ENCODE measurements around the gene SUSD3.

SUSD3 gene

GRCh38 chr9:93127395-93127911, 69.0 kb downstream of the SUSD3 start:
- DNase-seq, result no peak

DNA sequence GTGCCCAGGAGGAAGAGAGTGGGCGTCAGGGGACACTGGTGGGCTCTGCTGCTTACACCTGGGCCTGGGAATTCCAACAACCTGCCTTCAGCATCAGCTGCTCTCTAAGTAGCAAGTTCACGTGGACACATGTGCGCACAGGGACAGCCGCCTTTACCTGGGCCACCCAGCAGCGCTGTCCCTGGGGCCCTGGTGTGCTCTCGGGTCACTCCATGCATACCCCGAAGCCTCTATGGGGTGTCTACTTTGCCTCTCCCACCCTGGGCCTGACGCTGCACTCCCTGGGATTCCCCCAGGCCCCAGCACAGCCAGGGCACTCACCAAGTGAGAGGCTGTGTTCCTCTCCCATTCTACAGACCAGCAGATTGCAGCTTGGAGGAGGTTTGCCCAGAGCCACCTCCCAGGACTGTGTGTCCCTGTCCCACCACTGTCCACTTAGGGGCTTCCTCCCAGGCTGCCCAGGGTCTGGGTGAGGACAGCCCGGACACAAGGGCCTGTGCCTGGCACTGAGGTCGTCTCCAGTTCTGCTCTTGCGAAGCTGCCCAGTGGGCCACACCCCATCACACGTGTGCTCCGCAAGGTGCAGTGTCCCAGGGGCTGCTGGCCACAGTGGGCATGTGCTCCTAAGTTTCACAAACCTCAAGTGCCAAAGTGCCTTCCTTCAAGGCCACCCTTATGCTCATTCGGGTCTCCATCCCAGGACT, 69.7 kb downstream of the SUSD3 start:
- no peak for DNase-seq

DNA sequence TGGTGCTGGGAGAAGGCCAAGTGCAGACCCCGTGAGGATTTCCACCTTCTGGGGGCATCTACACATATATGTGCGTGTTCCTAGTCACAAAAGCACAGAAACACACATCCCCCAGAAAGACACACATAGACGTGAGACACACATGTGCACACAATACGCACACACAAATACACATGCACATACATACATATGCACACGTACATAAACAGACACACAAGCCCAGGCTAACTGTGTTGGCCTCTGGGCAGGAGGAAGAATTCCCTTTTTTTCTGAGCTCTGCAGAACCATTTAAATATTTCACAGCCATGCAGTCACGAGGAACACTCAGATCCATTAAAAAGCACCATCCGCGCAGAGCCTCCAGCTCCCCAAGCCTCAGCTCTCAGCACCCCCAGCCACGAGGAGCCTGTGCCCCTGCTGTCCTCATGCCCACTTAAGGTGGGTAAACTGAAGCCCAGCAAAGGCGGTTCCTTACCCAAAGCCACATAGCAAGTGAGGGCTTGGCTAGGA, 70.3 kb downstream of the SUSD3 start:
- no peak for DNase-seq

- DNase-seq, result no peak
These were observed 70.8 kb downstream of the SUSD3 start for GRCh38 chr9:93129286-93129685.

- no peak for DNase-seq
These were observed 71.4 kb downstream of the SUSD3 start for GRCh38 chr9:93129691-93130500.

DNA sequence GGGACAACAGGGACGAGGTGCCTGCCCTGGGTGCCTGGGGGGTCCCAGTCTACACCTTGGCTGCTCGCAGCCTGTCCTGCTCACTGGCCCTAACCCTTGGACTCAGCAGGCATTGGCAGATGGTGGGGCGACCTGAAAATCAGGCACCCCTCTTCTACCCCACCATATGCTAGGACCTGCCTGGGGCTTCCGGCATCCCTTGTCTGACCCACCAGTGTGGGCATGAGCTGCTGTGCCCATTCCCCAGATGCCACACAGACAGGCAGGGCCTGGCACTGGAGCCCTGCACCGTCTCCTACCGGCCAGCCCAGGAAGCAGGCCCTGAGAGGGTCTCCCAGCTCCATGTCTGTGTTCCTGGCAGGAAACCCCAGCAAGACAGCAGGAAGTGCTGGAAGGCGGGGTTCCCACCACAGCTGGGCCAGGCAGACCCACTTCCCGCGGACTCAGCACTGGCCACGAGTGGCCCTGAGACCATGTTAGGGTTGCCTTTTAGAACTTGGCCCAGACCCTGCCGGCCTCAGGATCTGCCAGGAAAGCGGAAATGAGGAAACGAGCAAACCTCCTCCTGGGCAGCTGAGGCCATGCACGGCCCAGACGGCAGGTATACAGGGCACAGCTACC, 72.5 kb downstream of the SUSD3 start:
- DNase-seq, result no peak

DNA sequence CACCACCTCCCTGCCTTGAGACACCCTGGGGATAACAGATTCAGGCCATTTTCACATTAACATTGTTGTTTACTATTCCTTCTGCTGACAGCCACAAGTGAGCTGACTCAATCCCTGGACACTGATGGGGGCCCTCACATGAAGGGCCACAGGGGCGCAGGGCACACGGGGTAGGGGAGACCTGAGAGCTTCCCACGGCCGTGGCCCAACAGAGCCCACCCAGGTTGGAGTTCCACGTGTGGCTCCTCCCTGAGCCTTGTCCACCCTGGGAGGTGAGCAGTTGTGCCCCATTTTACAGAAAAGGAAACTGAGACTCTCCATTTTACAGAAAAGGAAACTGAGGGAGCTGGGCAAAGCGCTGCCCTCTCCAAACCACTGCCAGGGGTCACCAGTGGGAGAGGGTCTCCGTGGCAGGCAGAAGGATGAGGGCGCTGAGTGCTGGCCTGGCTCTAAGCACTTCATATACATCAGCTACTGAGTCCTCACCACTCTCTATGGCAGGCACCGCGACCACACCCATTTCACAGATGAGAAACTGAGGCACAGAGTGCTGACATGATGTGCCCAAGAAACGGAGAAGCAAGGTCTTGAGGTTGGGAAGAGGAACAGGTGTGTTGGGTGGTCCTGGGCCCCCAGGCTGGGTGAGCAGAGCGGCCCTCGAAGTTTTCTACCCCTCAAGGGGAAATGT, 73.2 kb downstream of the SUSD3 start:
- no peak for DNase-seq

DNA sequence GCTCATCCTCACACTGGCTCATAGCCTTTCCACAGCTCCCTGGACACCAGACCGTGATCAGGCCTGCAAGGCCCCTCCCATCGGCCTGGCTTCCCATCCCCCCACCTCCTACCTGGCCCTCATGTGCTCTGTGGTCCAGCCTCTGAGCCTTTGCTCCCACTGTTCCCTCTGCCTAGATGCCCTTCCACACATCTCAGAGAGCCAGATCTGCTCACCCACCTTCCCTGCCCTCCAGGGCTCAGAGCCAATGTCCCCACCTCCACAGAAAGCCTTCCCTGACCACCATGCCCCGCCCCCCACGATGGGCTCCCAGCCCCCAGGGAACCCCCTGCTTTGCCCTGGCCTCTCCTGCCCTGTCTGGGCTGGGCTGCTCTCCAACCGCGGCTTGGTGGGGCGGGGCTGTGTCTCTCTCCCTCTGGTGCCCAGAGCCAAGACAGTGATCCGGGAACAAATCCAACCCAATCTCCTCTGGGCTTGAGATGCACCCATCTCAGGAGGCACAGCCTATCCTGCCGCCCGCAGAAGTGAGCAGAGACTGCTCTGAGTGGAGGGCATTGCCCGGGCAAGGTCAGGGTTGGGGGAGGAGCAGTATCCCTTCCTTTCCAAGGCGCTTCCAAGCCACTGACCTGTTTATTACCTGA, 73.9 kb downstream of the SUSD3 start:
- DNase-seq, result peak; percentile 52

GRCh38 chr9:93132946-93133680, 74.6 kb downstream of the SUSD3 start:
- DNase-seq, result no peak

- DNase-seq, result peak; percentile 27
These were observed 75.1 kb downstream of the SUSD3 start for GRCh38 chr9:93133681-93134014.

- DNase-seq, result peak; percentile 48
These were observed 75.7 kb downstream of the SUSD3 start, which contains the start of gene NINJ1 for GRCh38 chr9:93134015-93134739. NINJ1 (minus strand) TSS chr9:93134251; CDS start chr9:93134217, 34 bp downstream.

Measured in NCI-H2029 (cell line).